SK-N-SH treated with all-trans-retinoic acid at 6 μM for 48 hours (cell line): ENCODE measurements around the gene NTF3.

Source experiments
- ARNTL ChIP-seq: fragments of 450-650 bp; formaldehyde crosslinking; IDR thresholded peaks from 2 replicates; pipeline ENCODE4 v1.5.0; 2020; ENCODE audit warnings: low read depth, mild to moderate bottlenecking, moderate library complexity, borderline replicate concordance
- CSRNP3 ChIP-seq: fragments of 250-450 bp; sonication (Bioruptor Pico); IDR thresholded peaks from 2 replicates; pipeline ENCODE4 v1.5.1; 2021; ENCODE audit warnings: mild to moderate bottlenecking, moderate library complexity
- ESRRG ChIP-seq: fragments of 250-450 bp; sonication (Bioruptor Pico); IDR thresholded peaks from 2 replicates; pipeline ENCODE4 v1.6.1; 2021; ENCODE audit warnings: mild to moderate bottlenecking
- OSR1 ChIP-seq: fragments of 250-450 bp; sonication (Bioruptor Pico); IDR thresholded peaks from 2 replicates; pipeline ENCODE4 v1.8.0; 2022; ENCODE audit warnings: moderate library complexity, mild to moderate bottlenecking, inconsistent platforms
- PATZ1 ChIP-seq: fragments of 250-450 bp; sonication (Bioruptor Pico); IDR thresholded peaks from 2 replicates; pipeline ENCODE4 v1.8.0; 2020; ENCODE audit warnings: mild to moderate bottlenecking, moderate library complexity, borderline replicate concordance
- PPARA ChIP-seq: fragments of 250-450 bp; sonication (Bioruptor Pico); IDR thresholded peaks from 2 replicates; pipeline ENCODE4 v1.5.0; 2020; ENCODE audit warnings: mild to moderate bottlenecking, borderline replicate concordance
- TOX ChIP-seq: fragments of 250-450 bp; sonication (Bioruptor Pico); IDR thresholded peaks from 2 replicates; pipeline ENCODE4 v1.8.0; 2021; ENCODE audit warnings: mild to moderate bottlenecking, moderate library complexity, borderline replicate concordance
- ZC3H10 ChIP-seq: fragments of 250-450 bp; sonication (Bioruptor Pico); IDR thresholded peaks from 2 replicates; pipeline ENCODE4 v1.5.1; 2021; ENCODE audit warnings: mild to moderate bottlenecking, moderate library complexity
- ZFP3 ChIP-seq: fragments of 250-450 bp; sonication (Bioruptor Pico); IDR thresholded peaks from 2 replicates; pipeline ENCODE4 v1.5.0; 2020; ENCODE audit warnings: mild to moderate bottlenecking, moderate library complexity
- ZFP30 ChIP-seq: fragments of 450-650 bp; formaldehyde crosslinking; IDR thresholded peaks from 2 replicates; pipeline ENCODE4 v1.5.0; 2022; ENCODE audit warnings: mild to moderate bottlenecking, moderate library complexity

GRCh38 chr12:5395443-5396271, 36.3 kb upstream of the NTF3 start:
- TF ChIP-seq ESRRG (CRISPR knock-in tag) (no peak), ZFP3 (no peak), OSR1 (CRISPR knock-in tag) (no peak), TOX (CRISPR knock-in tag) (no peak), ARNTL (CRISPR knock-in tag) (no peak), PPARA (CRISPR knock-in tag) (no peak), ZFP30 (CRISPR knock-in tag) (no peak), CSRNP3 (no peak), ZC3H10 (CRISPR knock-in tag) (no peak), PATZ1 (CRISPR knock-in tag) (no peak)
